ENCODE measurements around the gene INO80D.

The INO80D gene

DNA sequence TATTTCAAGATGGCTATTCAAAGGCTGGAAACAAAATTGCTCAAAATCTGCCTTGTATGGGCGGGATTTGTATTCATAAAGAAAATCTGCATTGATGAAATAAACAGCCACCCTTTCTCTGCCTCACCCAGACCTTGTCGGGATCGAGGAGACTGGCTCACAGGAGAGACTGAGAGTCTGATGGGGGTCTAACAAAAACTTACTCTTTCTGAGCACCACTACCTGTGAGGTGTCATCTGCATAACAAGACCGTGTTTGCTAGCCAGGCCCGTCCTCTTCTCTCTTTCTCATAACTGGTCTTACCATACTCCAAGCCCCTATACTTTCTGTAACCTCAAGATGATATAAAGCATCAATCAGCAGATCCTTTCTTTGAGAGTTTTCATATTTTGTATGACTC is 115.6 kb downstream of the INO80D start:
- peaks cover 5% of the 10 kb centered on the region for H3K27me3 Mint-ChIP-seq
- no peaks in the 10 kb centered on the region for H3K9me3 Mint-ChIP-seq
- no peak overlapping the region for H3K27ac Mint-ChIP-seq
- no peaks in the 10 kb centered on the region for H3K4me1 Mint-ChIP-seq
- no peak for DNase-seq (ENCODE audit: low spot score in 2 of 2)
- H3K36me3 Mint-ChIP-seq = no peaks in the 10 kb centered on the region
- ATAC-seq (ENCODE audit: low read depth) = no peak
- H3K4me3 Mint-ChIP-seq = no peak overlapping the region

DNA sequence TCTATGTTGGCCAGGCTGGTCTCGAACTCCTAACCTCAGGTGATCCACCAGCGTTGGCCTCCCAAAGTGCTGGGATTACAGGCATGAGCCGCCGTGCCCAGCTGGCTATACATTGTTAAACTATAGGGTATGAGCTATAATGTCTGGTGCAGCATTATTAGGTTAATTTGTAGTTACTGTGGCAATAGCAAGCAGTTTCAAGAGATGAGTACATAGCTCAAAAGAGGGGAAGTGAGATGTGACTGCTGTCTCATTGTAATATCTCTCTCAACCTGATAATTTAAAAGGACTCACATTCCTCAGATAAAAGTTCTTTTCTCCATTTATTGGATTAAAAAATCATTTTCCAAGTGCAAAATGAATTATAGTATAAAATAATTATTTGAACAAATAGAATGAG is 116.4 kb downstream of the INO80D start:
- no peak overlapping the region for H3K4me3 Mint-ChIP-seq
- no peak overlapping the region for H3K27ac Mint-ChIP-seq
- H3K4me1 Mint-ChIP-seq = no peaks in the 10 kb centered on the region
- peaks cover 5% of the 10 kb centered on the region for H3K27me3 Mint-ChIP-seq
- no peaks in the 10 kb centered on the region for H3K9me3 Mint-ChIP-seq
- DNase-seq (ENCODE audit: low spot score in 2 of 2) (no peak), ATAC-seq (ENCODE audit: low read depth) (no peak)
- H3K36me3 Mint-ChIP-seq = no peaks in the 10 kb centered on the region

DNA sequence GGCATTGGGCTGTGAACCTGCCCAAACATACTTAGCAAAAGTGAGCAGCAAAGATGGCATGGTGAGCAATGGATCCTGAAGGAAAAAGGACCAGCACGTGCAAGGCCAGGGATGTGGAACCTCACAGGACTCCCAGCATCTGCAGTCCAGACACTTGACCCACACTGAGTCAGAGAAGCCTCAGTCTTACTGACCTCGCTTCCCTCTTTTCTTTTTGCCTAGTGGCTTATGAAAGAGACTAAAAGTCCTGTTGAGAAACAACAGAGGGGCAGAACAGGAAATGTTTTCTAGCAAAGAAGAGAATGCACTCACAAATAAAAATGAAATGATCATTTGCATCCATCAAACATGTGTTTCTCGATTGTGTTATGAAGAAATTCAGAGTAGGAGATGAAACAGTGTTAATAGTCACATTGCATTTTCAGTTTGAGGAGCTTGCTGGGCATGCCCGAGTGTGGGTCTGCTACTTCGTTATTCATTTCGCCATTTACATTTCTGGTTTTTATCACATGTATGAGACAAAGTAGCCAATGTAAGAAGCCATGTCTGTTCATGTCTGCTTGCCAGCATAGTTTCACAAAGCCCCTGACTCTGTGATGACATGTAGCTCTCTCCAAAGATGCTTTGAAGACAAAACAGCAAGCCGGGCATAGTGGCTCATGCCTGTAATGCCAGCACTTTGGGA is 118.4 kb downstream of the INO80D start:
- Mint-ChIP-seq H3K4me3 (no peak overlapping the region), H3K4me1 (no peaks in the 10 kb centered on the region), H3K36me3 (no peaks in the 10 kb centered on the region), H3K27ac (no peak overlapping the region), H3K9me3 (no peaks in the 10 kb centered on the region), H3K27me3 (peaks cover 5% of the 10 kb centered on the region)
- ATAC-seq (ENCODE audit: low read depth) (no peak), DNase-seq (ENCODE audit: low spot score in 2 of 2) (no peak)

DNA sequence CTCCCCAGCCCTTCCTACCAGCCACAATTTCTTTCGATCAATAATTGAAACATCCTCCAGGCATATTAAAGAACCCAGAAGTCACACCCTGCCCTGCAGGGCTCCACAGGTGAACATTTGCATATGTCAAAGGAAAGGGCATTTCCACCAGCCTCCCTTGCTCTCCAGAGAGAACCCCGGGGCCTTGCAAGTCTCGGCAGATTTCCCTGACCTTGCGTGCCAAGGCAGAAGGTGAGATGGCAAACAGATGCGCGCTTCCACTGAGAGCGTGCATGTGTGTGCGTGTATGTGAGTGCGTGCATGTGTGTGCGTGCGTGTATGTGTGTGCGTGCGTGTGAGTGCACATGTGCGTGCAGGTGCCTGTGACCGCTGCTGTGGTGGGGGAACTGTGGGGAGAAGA is 120.3 kb downstream of the INO80D start:
- no peaks in the 10 kb centered on the region for H3K9me3 Mint-ChIP-seq
- H3K27ac Mint-ChIP-seq = no peak overlapping the region
- no peaks in the 10 kb centered on the region for H3K4me1 Mint-ChIP-seq
- peaks cover 3% of the 10 kb centered on the region for H3K27me3 Mint-ChIP-seq
- ATAC-seq (ENCODE audit: low read depth) (no peak), DNase-seq (ENCODE audit: low spot score in 2 of 2) (no peak)
- H3K36me3 Mint-ChIP-seq = no peaks in the 10 kb centered on the region
- H3K4me3 Mint-ChIP-seq = no peak overlapping the region

DNA sequence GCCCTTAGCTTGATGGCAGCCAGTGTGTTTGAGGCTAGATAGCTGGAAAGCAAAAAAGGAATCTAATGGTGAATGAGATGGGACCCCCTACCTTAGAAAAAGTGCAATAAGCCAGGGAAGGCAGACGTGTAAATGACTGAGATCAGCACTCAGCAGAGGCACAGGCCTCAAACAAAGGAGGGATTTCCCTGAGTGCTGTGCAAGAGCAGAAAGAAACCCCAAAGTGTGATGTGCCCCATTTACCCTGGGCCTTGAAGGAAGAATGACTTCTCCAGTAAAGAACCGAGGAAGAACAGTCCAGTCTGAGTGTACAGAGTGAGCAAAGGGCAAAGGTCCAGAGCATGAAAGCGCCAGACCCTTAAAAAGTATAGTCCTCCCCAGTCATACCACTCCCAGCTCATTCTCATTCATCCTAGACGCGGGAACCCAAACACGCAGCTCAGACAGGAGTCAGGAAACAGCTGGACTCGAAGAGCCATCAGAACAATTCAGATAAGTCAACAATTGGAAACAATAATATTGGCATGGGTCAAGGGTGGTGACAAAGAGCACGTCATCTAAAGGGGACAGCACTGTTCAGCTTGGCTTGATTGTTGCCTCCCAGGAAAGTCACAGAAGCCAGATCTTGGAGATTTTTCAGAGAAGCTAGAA is 121.7 kb downstream of the INO80D start:
- Mint-ChIP-seq H3K36me3 (no peaks in the 10 kb centered on the region), H3K4me3 (no peak overlapping the region)
- no peak for DNase-seq (ENCODE audit: low spot score in 2 of 2)

DNA sequence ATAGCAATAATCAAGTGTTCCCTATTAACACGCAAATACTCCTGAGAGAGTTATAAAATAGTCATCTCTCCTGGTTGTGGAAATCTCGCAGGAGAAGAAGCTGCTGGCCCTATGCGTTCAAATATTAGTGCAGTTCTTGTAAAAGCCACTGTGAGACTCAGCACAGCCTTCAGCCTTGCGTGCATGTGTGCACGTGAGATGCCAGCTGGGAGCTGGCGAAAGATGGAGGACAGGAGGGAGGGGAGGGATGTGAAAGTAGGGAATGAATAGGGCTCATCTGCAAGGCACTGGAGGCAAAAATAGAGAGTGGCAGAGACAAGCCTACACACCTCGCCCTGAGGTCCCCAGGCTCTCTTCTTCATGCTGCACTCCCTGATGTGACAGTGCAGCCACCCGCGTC is 126.5 kb downstream of the INO80D start:
- peaks cover 4% of the 10 kb centered on the region for H3K27me3 Mint-ChIP-seq
- H3K27ac Mint-ChIP-seq = no peak overlapping the region

More for the DNA sequence above, 121.7 kb downstream of the INO80D start:
- Mint-ChIP-seq H3K4me1 (no peaks in the 10 kb centered on the region), H3K27ac (no peak overlapping the region), H3K9me3 (no peaks in the 10 kb centered on the region), H3K27me3 (peaks cover 1% of the 10 kb centered on the region)
- no peak for ATAC-seq (ENCODE audit: low read depth)

DNA sequence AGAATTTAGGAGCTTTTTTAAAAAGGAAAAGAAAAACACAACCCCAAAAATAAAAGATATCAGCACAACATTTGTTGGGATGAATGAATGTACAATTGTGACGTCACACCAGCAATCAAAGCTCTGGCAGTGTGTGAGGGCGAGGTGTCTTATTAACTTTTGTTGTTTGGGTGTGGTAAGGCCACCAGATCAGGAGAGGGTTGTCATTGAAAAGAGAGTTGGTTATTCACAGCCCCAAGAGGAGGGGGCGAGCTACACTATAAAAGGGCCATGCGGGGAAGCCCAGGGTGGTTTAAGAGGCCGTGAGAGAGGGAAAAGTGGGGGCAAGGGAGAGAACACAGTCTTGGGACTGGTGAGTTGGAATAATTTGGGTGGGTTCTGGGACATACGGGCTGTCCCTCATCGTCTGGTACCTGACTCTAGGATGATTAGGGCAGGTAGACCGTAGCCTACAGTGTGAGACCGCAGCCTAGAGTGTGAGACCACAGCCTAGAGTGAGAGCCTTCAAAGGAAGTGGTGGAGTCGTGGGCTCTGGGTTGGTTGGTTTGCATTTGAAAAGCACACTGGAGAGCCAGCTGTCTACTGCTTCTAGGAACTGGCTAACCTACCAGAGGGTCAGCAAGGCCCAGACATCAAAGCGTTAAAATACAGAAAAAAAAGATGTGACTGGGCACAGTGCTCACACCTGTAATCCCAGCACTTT is 128.4 kb downstream of the INO80D start:
- peaks cover 4% of the 10 kb centered on the region for H3K27me3 Mint-ChIP-seq
- H3K36me3 Mint-ChIP-seq = no peaks in the 10 kb centered on the region
- H3K27ac Mint-ChIP-seq = no peak overlapping the region
- ATAC-seq (ENCODE audit: low read depth) = no peak
- H3K9me3 Mint-ChIP-seq = peaks cover 4% of the 10 kb centered on the region
- DNase-seq (ENCODE audit: low spot score in 2 of 2) = no peak
- H3K4me3 Mint-ChIP-seq = no peak overlapping the region
- H3K4me1 Mint-ChIP-seq = no peaks in the 10 kb centered on the region

More for the DNA sequence above, 126.5 kb downstream of the INO80D start:
- Mint-ChIP-seq H3K4me3 (no peak overlapping the region), H3K36me3 (no peaks in the 10 kb centered on the region), H3K4me1 (no peaks in the 10 kb centered on the region), H3K9me3 (no peaks in the 10 kb centered on the region)
- ATAC-seq (ENCODE audit: low read depth) (no peak), DNase-seq (ENCODE audit: low spot score in 2 of 2) (no peak)

DNA sequence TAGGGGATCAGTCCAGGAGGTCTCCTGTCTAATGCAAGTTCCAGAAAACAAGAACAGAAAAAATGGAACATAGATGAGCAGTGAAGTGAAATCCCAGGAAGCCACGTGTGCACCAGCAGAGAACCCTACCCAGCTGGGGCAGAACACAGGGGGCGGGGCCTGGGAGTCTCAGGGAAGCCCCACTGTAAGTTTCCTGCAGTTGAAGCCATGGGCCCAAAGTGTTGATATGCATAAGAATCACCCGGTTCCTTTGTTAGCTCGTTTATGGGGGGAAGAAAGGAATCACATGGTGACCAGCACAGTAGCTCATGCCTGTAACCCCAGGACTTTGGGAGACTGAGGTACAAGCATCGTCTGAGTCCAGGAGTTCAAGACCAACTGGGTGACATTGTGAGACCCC is 131.3 kb downstream of the INO80D start:
- Mint-ChIP-seq H3K9me3 (peaks cover 4% of the 10 kb centered on the region), H3K4me3 (no peak overlapping the region), H3K27me3 (peaks cover 6% of the 10 kb centered on the region), H3K27ac (no peak overlapping the region), H3K4me1 (no peaks in the 10 kb centered on the region), H3K36me3 (no peaks in the 10 kb centered on the region)
- ATAC-seq (ENCODE audit: low read depth) (no peak), DNase-seq (ENCODE audit: low spot score in 2 of 2) (no peak)

DNA sequence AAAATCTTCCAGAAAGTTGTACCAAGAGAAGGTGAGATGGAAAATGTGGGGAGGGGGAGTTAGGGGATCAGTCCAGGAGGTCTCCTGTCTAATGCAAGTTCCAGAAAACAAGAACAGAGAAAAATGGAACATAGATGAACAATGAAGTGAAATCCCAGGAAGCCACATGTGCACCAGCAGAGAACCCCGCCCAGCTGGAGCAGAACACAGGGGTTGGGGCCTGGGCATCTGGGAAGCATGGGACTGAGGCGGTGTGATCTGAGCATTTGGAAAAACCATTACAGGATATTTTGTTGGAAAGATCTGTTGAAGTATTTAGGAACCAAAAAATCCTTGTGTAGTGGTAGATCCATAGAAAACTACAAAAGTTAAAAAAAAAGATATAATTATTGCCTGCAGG is 133.7 kb downstream of the INO80D start:
- Mint-ChIP-seq H3K9me3 (peaks cover 4% of the 10 kb centered on the region), H3K36me3 (no peaks in the 10 kb centered on the region)

DNA sequence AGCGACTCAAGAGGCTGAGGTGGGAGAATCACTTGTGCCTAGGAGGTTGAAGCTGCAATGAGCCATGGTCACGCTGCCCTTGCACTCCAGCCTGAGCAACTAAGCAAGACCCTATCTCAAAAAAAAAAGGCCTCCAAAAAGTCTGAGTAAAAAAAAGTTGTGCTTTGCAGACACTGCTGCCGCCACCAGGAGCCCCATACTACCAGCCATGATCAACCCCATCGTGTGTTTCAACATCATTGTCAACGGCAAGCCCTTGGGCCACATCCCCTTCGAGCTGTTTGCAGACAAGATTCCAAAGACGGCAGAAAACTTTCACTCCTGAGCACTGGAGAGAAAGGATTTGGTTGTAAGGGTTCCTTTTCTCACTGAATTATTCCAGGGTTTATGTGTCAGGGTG is 137.1 kb downstream of the INO80D start:
- Mint-ChIP-seq H3K27ac (no peak overlapping the region), H3K9me3 (peaks cover 4% of the 10 kb centered on the region), H3K27me3 (peaks cover 7% of the 10 kb centered on the region), H3K4me3 (no peak overlapping the region), H3K36me3 (no peaks in the 10 kb centered on the region), H3K4me1 (no peaks in the 10 kb centered on the region)
- no peak for ATAC-seq (ENCODE audit: low read depth)
- DNase-seq (ENCODE audit: low spot score in 2 of 2) = no peak

More for the DNA sequence above, 133.7 kb downstream of the INO80D start:
- no peak overlapping the region for H3K4me3 Mint-ChIP-seq
- peaks cover 2% of the 10 kb centered on the region for H3K27me3 Mint-ChIP-seq
- ATAC-seq (ENCODE audit: low read depth) = no peak
- H3K4me1 Mint-ChIP-seq = no peaks in the 10 kb centered on the region
- no peak for DNase-seq (ENCODE audit: low spot score in 2 of 2)
- no peak overlapping the region for H3K27ac Mint-ChIP-seq

DNA sequence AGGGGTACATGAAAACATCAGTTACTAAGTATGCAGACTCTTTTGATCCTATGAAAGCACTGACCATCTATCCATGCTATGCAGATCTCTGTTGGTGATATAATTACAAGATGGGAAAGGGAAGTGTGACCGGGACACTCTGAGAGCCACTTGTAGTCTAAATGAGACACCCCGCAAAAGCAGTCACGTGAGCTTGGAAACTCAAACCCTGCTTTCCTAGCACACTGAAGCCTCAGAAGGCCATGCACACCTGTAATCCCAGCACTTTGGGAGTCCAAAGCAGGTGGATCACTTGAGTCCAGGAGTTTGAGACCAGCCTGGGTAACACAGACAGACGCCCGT is 137.5 kb downstream of the INO80D start:
- peaks cover 4% of the 10 kb centered on the region for H3K9me3 Mint-ChIP-seq
- peaks cover 7% of the 10 kb centered on the region for H3K27me3 Mint-ChIP-seq
- ATAC-seq (ENCODE audit: low read depth) = no peak
- H3K4me1 Mint-ChIP-seq = no peaks in the 10 kb centered on the region
- no peak overlapping the region for H3K27ac Mint-ChIP-seq
- no peak for DNase-seq (ENCODE audit: low spot score in 2 of 2)
- no peak overlapping the region for H3K4me3 Mint-ChIP-seq
- H3K36me3 Mint-ChIP-seq = no peaks in the 10 kb centered on the region

DNA sequence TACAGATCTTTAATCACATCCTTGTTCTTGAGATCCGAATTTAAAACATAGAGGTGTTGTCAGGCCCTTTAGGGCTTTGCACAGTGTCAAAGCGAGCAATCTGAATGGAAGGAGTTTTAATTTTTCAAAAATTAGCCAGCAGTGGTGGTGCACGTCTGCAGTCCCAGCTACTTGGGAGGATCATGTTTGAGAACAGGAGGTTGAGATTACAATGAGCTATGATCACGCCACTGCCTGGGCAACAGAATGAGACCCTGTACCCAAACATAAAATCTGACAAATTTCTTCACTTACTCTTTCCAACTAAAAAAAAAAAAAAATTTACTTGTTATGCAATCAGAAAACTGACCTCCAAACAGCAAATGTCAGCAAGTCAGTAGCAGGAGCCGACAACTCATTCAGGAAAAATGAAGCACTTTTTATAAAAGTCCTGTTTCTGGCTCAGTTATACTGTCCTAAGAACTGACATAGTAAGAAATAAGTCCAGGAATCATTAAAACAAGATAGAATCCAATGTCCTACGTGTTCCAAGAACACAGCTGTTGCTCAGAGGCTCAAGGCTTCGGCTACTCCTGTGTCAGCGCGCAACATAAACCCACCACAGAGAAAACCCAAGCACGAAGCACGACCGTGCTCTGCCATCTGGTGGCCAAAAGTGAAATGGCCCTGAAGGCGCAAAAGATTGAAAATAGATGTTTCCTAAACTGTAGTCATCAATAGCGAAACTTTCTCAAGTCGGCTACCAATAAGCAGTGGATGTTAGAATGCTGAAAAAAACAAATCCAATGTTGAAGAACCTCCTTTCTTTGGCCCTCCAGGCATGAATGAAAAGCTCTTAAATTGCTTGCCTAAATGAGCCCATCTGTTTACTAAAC is 138.1 kb downstream of the INO80D start:
- Mint-ChIP-seq H3K4me1 (no peaks in the 10 kb centered on the region), H3K27ac (no peak overlapping the region), H3K4me3 (no peak overlapping the region), H3K36me3 (no peaks in the 10 kb centered on the region), H3K27me3 (peaks cover 7% of the 10 kb centered on the region), H3K9me3 (peaks cover 1% of the 10 kb centered on the region)
- ATAC-seq (ENCODE audit: low read depth) (peak; percentile 48), DNase-seq (ENCODE audit: low spot score in 2 of 2) (peak; percentile 31 to 54)

DNA sequence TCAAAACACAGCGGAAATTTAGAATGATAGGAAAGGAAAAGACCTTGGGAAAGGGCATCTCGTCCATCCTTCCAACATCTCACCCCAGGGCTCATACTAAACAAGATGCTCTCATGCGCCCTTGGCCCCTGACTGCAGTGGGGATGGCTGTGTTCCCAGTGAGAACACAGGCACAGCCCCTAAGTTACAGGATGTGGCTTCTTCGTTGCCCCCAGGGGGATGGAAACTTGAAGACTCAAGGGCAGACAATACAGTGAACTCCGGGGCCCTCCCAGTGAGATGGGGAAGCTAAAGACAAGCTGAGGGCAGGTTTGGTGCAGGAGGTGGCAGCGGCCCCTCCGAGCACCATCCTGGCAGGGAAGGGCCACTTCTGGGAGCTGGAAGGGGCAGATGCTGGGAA is 139.7 kb downstream of the INO80D start:
- Mint-ChIP-seq H3K4me3 (no peak overlapping the region), H3K27me3 (peaks cover 10% of the 10 kb centered on the region), H3K9me3 (no peaks in the 10 kb centered on the region), H3K36me3 (no peaks in the 10 kb centered on the region), H3K27ac (no peak overlapping the region), H3K4me1 (no peaks in the 10 kb centered on the region)
- ATAC-seq (ENCODE audit: low read depth) = no peak
- no peak for DNase-seq (ENCODE audit: low spot score in 2 of 2)

Data from memory B cell (primary cell).